Measurements from ENCODE around the gene MPZL1.

GRCh38 chr1:167767761-167768160, 46.0 kb downstream of the MPZL1 start:
- TF ChIP-seq CTCF (IDR thresholded peaks at IDR 0.05): no peak
- TF ChIP-seq POLR2A (IDR thresholded peaks at IDR 0.05): no peak

Data from testis (tissue), 2 donors.